ENCODE results near the gene FUOM. TPM values are rescaled to one million over a fixed set of nuclear protein-coding genes. Genes with fewer than 3 reads are reported as not detected.
A peak's percentile ranks its signal among the peaks of the same experiment; 100 is the strongest.
"Not testable (repeated sequence)": the region's sequence is repeated elsewhere in the genome, so short reads cannot be mapped to it uniquely, and the experiment has no call there.

FUOM gene
- total and polyA plus RNA-seq, 9 of the 15 experiments (the other 6 are each of a cell fraction or from before 2014, with no cell fraction given) = 1.8 to 96.1 (median 27.0) TPM

DNA sequence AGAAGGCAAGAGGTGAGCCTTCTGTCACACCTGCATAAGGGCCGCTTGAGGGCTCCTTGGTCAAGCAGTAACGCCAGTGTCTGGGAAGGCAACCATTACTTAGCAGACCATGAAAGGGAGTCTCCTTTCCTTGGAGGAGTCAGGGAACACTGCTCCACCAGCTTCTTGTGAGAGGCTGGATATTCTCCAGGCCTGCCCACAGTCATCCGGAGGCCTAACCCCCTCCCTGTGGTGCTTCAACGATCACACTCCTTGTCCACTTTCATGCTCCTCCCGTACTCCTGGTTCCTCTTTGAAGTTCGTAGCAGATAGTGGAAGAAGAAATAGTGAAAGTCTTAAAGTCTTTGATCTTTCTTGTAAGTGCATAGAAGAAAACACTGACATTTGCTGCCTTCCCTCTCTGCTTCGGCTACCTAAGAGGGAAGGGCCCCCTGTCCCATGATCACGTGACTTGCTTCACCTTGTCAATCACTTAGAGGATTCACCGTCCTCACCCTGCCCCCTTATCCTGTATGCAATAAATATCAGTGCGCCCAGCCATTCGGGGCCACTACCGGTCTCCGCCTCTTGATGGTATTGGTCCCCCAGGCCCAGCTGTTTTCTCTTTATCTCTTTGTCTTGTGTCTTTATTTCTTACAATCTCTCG is 35.6 kb downstream of the FUOM start:
- H3K27me3 ChIP-seq (ENCODE audit: control insufficient read depth in 2 of 2, insufficient read depth in 2 of 2, low read length in 2 of 2); H3K9ac ChIP-seq (ENCODE audit: insufficient read depth in 1 of 2, low read depth in 2 of 2, low read length in 2 of 2); H3K36me3 ChIP-seq (ENCODE audit: control insufficient read depth, insufficient read depth, low read length); in situ Hi-C loops (cut with MboI); DNase-seq (ENCODE audit: extremely low read depth in 1 of 4, low spot score in 3 of 4); H3K27ac ChIP-seq (ENCODE audit: extremely low read depth, low read depth, low read length); CTCF ChIA-PET (ENCODE audit: low intra/inter-chr PET ratio); H4K20me1 ChIP-seq (replicated peaks; ENCODE audit: control insufficient read depth, insufficient read depth, low read length); ATAC-seq; H3K4me2 ChIP-seq (ENCODE audit: insufficient read depth, low read length); POLR2A ChIA-PET; H3K9me1 ChIP-seq (ENCODE audit: control insufficient read depth, insufficient read depth, low read length); H3K9me3 ChIP-seq (replicated peaks; ENCODE audit: control insufficient read depth, insufficient read depth, low read depth, low read length); FAIRE-seq; BruUV-seq (replicated peaks); H3K79me2 ChIP-seq (ENCODE audit: control insufficient read depth, insufficient read depth, low read length); H3K4me3 ChIP-seq; H2AFZ ChIP-seq (ENCODE audit: low read depth, low read length); TF ChIP-seq TOE1 (CRISPR knock-in tag; IDR thresholded peaks at IDR 0.05; ENCODE audit: borderline replicate concordance, low read depth): not testable (repeated sequence)
- peak; percentile 76 for TF ChIP-seq RAD51 (IDR thresholded peaks at IDR 0.05; ENCODE audit: borderline replicate concordance, low read depth)
- TF ChIP-seq, protein P1, sequence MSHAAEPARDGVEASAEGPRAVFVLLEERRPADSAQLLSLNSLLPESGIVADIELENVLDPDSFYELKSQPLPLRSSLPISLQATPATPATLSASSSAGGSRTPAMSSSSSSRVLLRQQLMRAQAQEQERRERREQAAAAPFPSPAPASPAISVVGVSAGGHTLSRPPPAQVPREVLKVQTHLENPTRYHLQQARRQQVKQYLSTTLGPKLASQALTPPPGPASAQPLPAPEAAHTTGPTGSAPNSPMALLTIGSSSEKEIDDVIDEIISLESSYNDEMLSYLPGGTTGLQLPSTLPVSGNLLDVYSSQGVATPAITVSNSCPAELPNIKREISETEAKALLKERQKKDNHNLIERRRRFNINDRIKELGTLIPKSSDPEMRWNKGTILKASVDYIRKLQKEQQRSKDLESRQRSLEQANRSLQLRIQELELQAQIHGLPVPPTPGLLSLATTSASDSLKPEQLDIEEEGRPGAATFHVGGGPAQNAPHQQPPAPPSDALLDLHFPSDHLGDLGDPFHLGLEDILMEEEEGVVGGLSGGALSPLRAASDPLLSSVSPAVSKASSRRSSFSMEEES (CRISPR knock-in tag; IDR thresholded peaks at IDR 0.05) = peak; percentile 80
- peak; percentile 67; the same call in 1 of the 2 replicates for TF ChIP-seq TOE1 (IDR thresholded peaks at IDR 0.05; ENCODE audit: borderline replicate concordance)
- TF ChIP-seq, protein P2, sequence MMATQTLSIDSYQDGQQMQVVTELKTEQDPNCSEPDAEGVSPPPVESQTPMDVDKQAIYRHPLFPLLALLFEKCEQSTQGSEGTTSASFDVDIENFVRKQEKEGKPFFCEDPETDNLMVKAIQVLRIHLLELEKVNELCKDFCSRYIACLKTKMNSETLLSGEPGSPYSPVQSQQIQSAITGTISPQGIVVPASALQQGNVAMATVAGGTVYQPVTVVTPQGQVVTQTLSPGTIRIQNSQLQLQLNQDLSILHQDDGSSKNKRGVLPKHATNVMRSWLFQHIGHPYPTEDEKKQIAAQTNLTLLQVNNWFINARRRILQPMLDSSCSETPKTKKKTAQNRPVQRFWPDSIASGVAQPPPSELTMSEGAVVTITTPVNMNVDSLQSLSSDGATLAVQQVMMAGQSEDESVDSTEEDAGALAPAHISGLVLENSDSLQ (IDR thresholded peaks at IDR 0.05) = peak; percentile 40
- WGBS (ENCODE audit: insufficient coverage, low coverage, missing lambda C conversion rate) = 21% methylated on average over 6 of the region's 14 CpGs
- intact Hi-C loops (cut with micrococcal nuclease) = loop anchor here (10.0 kb wide), 2 partner anchors 73 to 163 kb away; partner anchors contain the start of gene MTG1
- H3K4me1 ChIP-seq (replicated peaks in 1 of 2; ENCODE audit: control insufficient read depth in 2 of 2, insufficient read depth in 2 of 2, low read length in 2 of 2) = peaks cover 0 to 45% of the 10 kb centered on the region in 2 experiments; a peak in 3 of 5 replicates

Data from K562 (cell line).